Measurements from ENCODE around the gene MYL5. TPM values are rescaled to one million over a fixed set of nuclear protein-coding genes. Genes with fewer than 3 reads are reported as not detected.

The MYL5 gene
- total and polyA plus RNA-seq, 2 of the 13 experiments (the other 11 are each of a cell fraction or from before 2014, with no cell fraction given) = 6.5 to 16.0 TPM

- peaks cover 38% of the 10 kb centered on the region for H4K20me1 ChIP-seq (ENCODE audit: insufficient read depth, low read length)
- no peak for FAIRE-seq
- POLR2A ChIA-PET = interaction anchor here (1.6 kb wide), 1 partner anchor 16 kb away, joined by 3 read pairs; no protein-coding TSS in a partner anchor
Observed at GRCh38 chr4:708631-708933, 34.2 kb downstream of the MYL5 start.

More at GRCh38 chr4:708631-708933, 34.2 kb downstream of the MYL5 start:
- CTCF ChIA-PET (ENCODE audit: low intra/inter-chr PET ratio, low total read pairs) = no interaction called here
- peaks cover 59% of the 10 kb centered on the region for H3K79me2 ChIP-seq (ENCODE audit: insufficient read depth, low read length)
- ATAC-seq (no peak), DNase-seq (ENCODE audit: low spot score) (no peak)
- H2AFZ ChIP-seq (ENCODE audit: low read length) = no peak overlapping the region
- BruUV-seq (replicated peaks) = no TSS peak
- peak overlapping the region; percentile 46; the same call in 1 of the 2 replicates for H3K4me2 ChIP-seq (ENCODE audit: low read depth, low read length)
- no peak for TF ChIP-seq RARG (CRISPR knock-in tag; IDR thresholded peaks at IDR 0.05; ENCODE audit: low read depth)
- TF ChIP-seq THRA (CRISPR knock-in tag; IDR thresholded peaks at IDR 0.05; ENCODE audit: borderline replicate concordance) = no peak
- no peak for TF ChIP-seq NR1H2 (CRISPR knock-in tag; IDR thresholded peaks at IDR 0.05; ENCODE audit: borderline replicate concordance, low read depth)
- TF ChIP-seq MXI1 (IDR thresholded peaks at IDR 0.05; ENCODE audit: borderline replicate concordance, low read depth, low read length) = no peak
- no peak for TF ChIP-seq GLMP (CRISPR knock-in tag; IDR thresholded peaks at IDR 0.05; ENCODE audit: borderline replicate concordance)
- no peak for TF ChIP-seq ZNF713 (CRISPR knock-in tag; IDR thresholded peaks at IDR 0.05)
- no peak for TF ChIP-seq HHEX (CRISPR knock-in tag; IDR thresholded peaks at IDR 0.05)
- no peak for TF ChIP-seq MATR3 (CRISPR knock-in tag; IDR thresholded peaks at IDR 0.05)
- TF ChIP-seq JUND (CRISPR knock-in tag; IDR thresholded peaks at IDR 0.05) = no peak
- TF ChIP-seq GABPB1 (CRISPR knock-in tag; IDR thresholded peaks at IDR 0.05) = no peak
- TF ChIP-seq HNF1B (CRISPR knock-in tag; IDR thresholded peaks at IDR 0.05) = no peak
- no peak for TF ChIP-seq ZBTB14 (CRISPR knock-in tag; IDR thresholded peaks at IDR 0.05)
- H3K9me3 ChIP-seq (ENCODE audit: low read length) = no peaks in the 10 kb centered on the region
- in situ Hi-C loops (cut with HindIII; ENCODE audit: extremely low pct_ligation_motif_present, low pct_unique_long_range_greater_than_20kb) = no loop called here
- WGBS (ENCODE audit: low lambda C conversion rate) = 92% methylated on average over 4 of the region's 6 CpGs
- peak overlapping the region; percentile 25; the same call in 1 of the 2 replicates for H3K9ac ChIP-seq (ENCODE audit: insufficient read depth, low read depth, low read length)
- peaks cover 0 to 11% of the 10 kb centered on the region in 2 experiments; a peak in 1 of 5 replicates for H3K27me3 ChIP-seq (ENCODE audit: control insufficient read depth in 1 of 2, insufficient read depth in 2 of 2, low read length in 2 of 2)
- H3K27ac ChIP-seq (ENCODE audit: extremely low read length, insufficient read depth, low read length) = no peak overlapping the region
- peak overlapping the region in 2 of 3 experiments; percentile 7 to 16; a peak in 1 of 6 replicates for H3K4me3 ChIP-seq (replicated peaks in 1 of 3; ENCODE audit: insufficient read depth in 1 of 3, low read depth in 2 of 3, low read length in 3 of 3)
- intact Hi-C loops (cut with micrococcal nuclease; ENCODE audit: unreplicated experiment) = no loop called here
- H3K4me1 ChIP-seq (ENCODE audit: insufficient read depth, low read length) = peaks cover 56% of the 10 kb centered on the region
- peaks cover 2 to 9% of the 10 kb centered on the region in 2 experiments; a peak in 2 of 5 replicates for H3K36me3 ChIP-seq (replicated peaks in 1 of 2; ENCODE audit: control insufficient read depth in 1 of 2, insufficient read depth in 2 of 2, low read length in 2 of 2)
